Muscle layer of colon (tissue), 2 donors: ENCODE data around the gene ETFBKMT.
"Not testable (repeated sequence)": the region's sequence is repeated elsewhere in the genome, so short reads cannot be mapped to it uniquely, and the experiment has no call there.

Experiments
- H3K27ac ChIP-seq: one replicate; pipeline ENCODE4 v1.7.0; 2013; ENCODE audit warnings: low read depth, mild to moderate bottlenecking, low read length, moderate library complexity
- H3K27me3 ChIP-seq, 2 donors: one replicate each; pipeline ENCODE4 v1.7.0; 2013; ENCODE audit warnings: low read length in 2 of 2, mild to moderate bottlenecking in 2 of 2; ENCODE audit not compliant: insufficient read depth in 2 of 2, control insufficient read depth in 1 of 2
- H3K36me3 ChIP-seq: one replicate; pipeline ENCODE4 v1.7.0; 2013; ENCODE audit warnings: mild to moderate bottlenecking, low read length; ENCODE audit not compliant: insufficient read depth
- H3K4me1 ChIP-seq: one replicate; pipeline ENCODE4 v1.7.0; 2013; ENCODE audit warnings: mild to moderate bottlenecking, low read length; ENCODE audit not compliant: insufficient read depth
- H3K4me3 ChIP-seq, 2 donors: one replicate each; pipeline ENCODE4 v1.7.0; 2013; ENCODE audit warnings: low read length in 2 of 2, low read depth in 1 of 2, mild to moderate bottlenecking in 1 of 2, moderate library complexity in 1 of 2
- H3K9ac ChIP-seq: one replicate; pipeline ENCODE4 v1.7.0; 2013; ENCODE audit warnings: low read length
- H3K9me3 ChIP-seq: one replicate; pipeline ENCODE4 v1.7.0; 2013; ENCODE audit warnings: mild to moderate bottlenecking, low read length
- donor health status: abdominal sarcoma.
- donor health status: Adenocarcinoma of cecum.

Gene ETFBKMT

GRCh38 chr12:31702047-31702446 is 42.6 kb downstream of the ETFBKMT start:
- H3K4me1 ChIP-seq = no peaks in the 10 kb centered on the region
- H3K9ac ChIP-seq = no peak overlapping the region
- H3K27me3 ChIP-seq = no peaks in the 10 kb centered on the region
- H3K36me3 ChIP-seq = no peaks in the 10 kb centered on the region
- no peaks in the 10 kb centered on the region for H3K9me3 ChIP-seq
- H3K27ac ChIP-seq = no peak overlapping the region
- no peak overlapping the region for H3K4me3 ChIP-seq

GRCh38 chr12:31705621-31706020 is 46.1 kb downstream of the ETFBKMT start:
- H3K9ac ChIP-seq = no peak overlapping the region
- no peaks in the 10 kb centered on the region for H3K9me3 ChIP-seq
- no peaks in the 10 kb centered on the region for H3K36me3 ChIP-seq
- H3K27ac ChIP-seq = no peak overlapping the region
- H3K4me1 ChIP-seq = no peaks in the 10 kb centered on the region
- no peaks in the 10 kb centered on the region for H3K27me3 ChIP-seq
- H3K4me3 ChIP-seq = no peak overlapping the region

- H3K9me3 ChIP-seq, H3K9ac ChIP-seq, H3K4me1 ChIP-seq, H3K27me3 ChIP-seq, H3K27ac ChIP-seq, H3K36me3 ChIP-seq, H3K4me3 ChIP-seq: not testable (repeated sequence)
Observed at GRCh38 chr12:31708118-31708517, 48.6 kb downstream of the ETFBKMT start.

GRCh38 chr12:31710021-31710818 is 50.7 kb downstream of the ETFBKMT start:
- Histone ChIP-seq H3K27ac (no peak overlapping the region), H3K36me3 (no peaks in the 10 kb centered on the region)

GRCh38 chr12:31712877-31713276 is 53.4 kb downstream of the ETFBKMT start:
- no peak overlapping the region for H3K4me3 ChIP-seq
- no peak overlapping the region for H3K9ac ChIP-seq
- H3K36me3 ChIP-seq = no peaks in the 10 kb centered on the region
- H3K27ac ChIP-seq = no peak overlapping the region
- H3K27me3 ChIP-seq = no peaks in the 10 kb centered on the region
- no peaks in the 10 kb centered on the region for H3K9me3 ChIP-seq
- H3K4me1 ChIP-seq = no peaks in the 10 kb centered on the region

More at GRCh38 chr12:31710021-31710818, 50.7 kb downstream of the ETFBKMT start:
- no peaks in the 10 kb centered on the region for H3K9me3 ChIP-seq
- no peaks in the 10 kb centered on the region for H3K27me3 ChIP-seq
- no peak overlapping the region for H3K4me3 ChIP-seq
- H3K9ac ChIP-seq = no peak overlapping the region
- H3K4me1 ChIP-seq = no peaks in the 10 kb centered on the region

- H3K27me3 ChIP-seq = no peaks in the 10 kb centered on the region
- no peak overlapping the region for H3K9ac ChIP-seq
- no peaks in the 10 kb centered on the region for H3K36me3 ChIP-seq
- no peak overlapping the region for H3K4me3 ChIP-seq
- H3K27ac ChIP-seq = no peak overlapping the region
- no peaks in the 10 kb centered on the region for H3K4me1 ChIP-seq
- H3K9me3 ChIP-seq = no peaks in the 10 kb centered on the region
Observed at GRCh38 chr12:31714406-31715271, 55.2 kb downstream of the ETFBKMT start.

GRCh38 chr12:31715283-31715825 is 55.9 kb downstream of the ETFBKMT start:
- H3K9ac ChIP-seq = no peak overlapping the region

GRCh38 chr12:31716998-31717397 is 57.5 kb downstream of the ETFBKMT start:
- H3K27ac ChIP-seq, H3K4me3 ChIP-seq, H3K9ac ChIP-seq: not testable (repeated sequence)

More at GRCh38 chr12:31715283-31715825, 55.9 kb downstream of the ETFBKMT start:
- Histone ChIP-seq H3K27me3 (no peaks in the 10 kb centered on the region), H3K27ac (no peak overlapping the region), H3K4me3 (no peak overlapping the region), H3K36me3 (no peaks in the 10 kb centered on the region), H3K9me3 (no peaks in the 10 kb centered on the region), H3K4me1 (no peaks in the 10 kb centered on the region)

GRCh38 chr12:31718542-31719198 is 59.2 kb downstream of the ETFBKMT start:
- H3K36me3 ChIP-seq, H3K27me3 ChIP-seq, H3K4me3 ChIP-seq, H3K4me1 ChIP-seq, H3K27ac ChIP-seq, H3K9me3 ChIP-seq, H3K9ac ChIP-seq: not testable (repeated sequence)

More at GRCh38 chr12:31716998-31717397, 57.5 kb downstream of the ETFBKMT start:
- H3K4me1 ChIP-seq, H3K36me3 ChIP-seq, H3K27me3 ChIP-seq, H3K9me3 ChIP-seq: not testable (repeated sequence)

- H3K4me1 ChIP-seq = no peaks in the 10 kb centered on the region
- H3K27ac ChIP-seq = no peak overlapping the region
- no peaks in the 10 kb centered on the region for H3K27me3 ChIP-seq
- H3K4me3 ChIP-seq = no peak overlapping the region
- H3K36me3 ChIP-seq = no peaks in the 10 kb centered on the region
- no peak overlapping the region for H3K9ac ChIP-seq
- no peaks in the 10 kb centered on the region for H3K9me3 ChIP-seq
Observed at GRCh38 chr12:31722580-31722979, 63.1 kb downstream of the ETFBKMT start.
